SU-DHL-6 (cell line): ENCODE measurements around the gene UQCR11.

Experiments
- H2AFZ ChIP-seq: fragments of 200-600 bp; sonication (generic); 2 replicates; pipeline ENCODE4 v1.6.1; 2014; ENCODE audit warnings: low read depth, mild to moderate bottlenecking, moderate library complexity, mixed read lengths, antibody characterized with exemption, low read length; ENCODE audit not compliant: severe bottlenecking
- H3F3A ChIP-seq: fragments of 200-600 bp; shearing (Covaris generic); 2 replicates; pipeline ENCODE4 v1.6.0; 2016; ENCODE audit warnings: antibody characterized with exemption, mild to moderate bottlenecking; ENCODE audit not compliant: insufficient read depth
- H3K27ac ChIP-seq: fragments of 200-600 bp; sonication (generic); 2 replicates; pipeline ENCODE4 v1.5.1; 2016; ENCODE audit warnings: low read depth, mild to moderate bottlenecking, low read length, moderate library complexity, mixed read lengths
- H3K27me3 ChIP-seq: fragments of 200-600 bp; sonication (generic), shearing (Covaris generic); 2 replicates; pipeline ENCODE4 v1.6.0; 2014; ENCODE audit warnings: mild to moderate bottlenecking, low read length
- H3K36me3 ChIP-seq: fragments of 200-600 bp; sonication (generic); 2 replicates; pipeline ENCODE4 v1.6.1; 2014; ENCODE audit warnings: mild to moderate bottlenecking, low read length, mixed read lengths
- H3K4me2 ChIP-seq: fragments of 300-600, 200-600 bp; shearing (Covaris generic), sonication (generic); 2 replicates; pipeline ENCODE4 v1.6.0; 2014; ENCODE audit warnings: low read length, low read depth, mild to moderate bottlenecking; ENCODE audit not compliant: poor library complexity, severe bottlenecking
- H3K4me3 ChIP-seq: fragments of 200-600 bp; sonication (generic); 2 replicates; pipeline ENCODE4 v1.5.1; 2014; ENCODE audit warnings: antibody characterized with exemption, low read length, mild to moderate bottlenecking, mixed read lengths; ENCODE audit not compliant: insufficient read depth, poor library complexity, severe bottlenecking
- H3K79me2 ChIP-seq: fragments of 200-600 bp; sonication (generic); 2 replicates; pipeline ENCODE4 v1.6.1; 2014; ENCODE audit warnings: mild to moderate bottlenecking, low read length, moderate library complexity; ENCODE audit not compliant: insufficient read depth
- H3K9ac ChIP-seq: fragments of 200-600 bp; sonication (generic); 2 replicates; pipeline ENCODE4 v1.7.0; 2014; ENCODE audit warnings: mild to moderate bottlenecking, low read length
- H3K9me2 ChIP-seq: fragments of 200-600 bp; sonication (generic); replicated peaks from 2 replicates; pipeline ENCODE4 v1.6.1; 2014; ENCODE audit warnings: low read length; ENCODE audit not compliant: insufficient read depth
- H3K9me3 ChIP-seq: fragments of 200-600 bp; sonication (generic); 2 replicates; pipeline ENCODE4 v1.6.1; 2014; ENCODE audit warnings: low read length, mixed read lengths; ENCODE audit not compliant: insufficient read depth
- H4K20me1 ChIP-seq: fragments of 200-600 bp; sonication (generic); 2 replicates; pipeline ENCODE4 v1.6.1; 2014; ENCODE audit warnings: low read depth, mild to moderate bottlenecking, antibody characterized with exemption, low read length, moderate library complexity, mixed read lengths
- CTCF ChIP-seq: fragments of 200-600 bp; sonication (generic); IDR thresholded peaks from one replicate; pipeline ENCODE4 v1.5.1; 2017; ENCODE audit warnings: antibody characterized with exemption, mild to moderate bottlenecking, low read length, moderate library complexity; ENCODE audit not compliant: insufficient read depth, poor library complexity, severe bottlenecking
- EZH2phosphoT487 ChIP-seq: fragments of 200-600 bp; sonication (generic), shearing (Covaris generic); conservative IDR thresholded peaks from 2 replicates; pipeline ENCODE4 v1.6.1; 2018; ENCODE audit warnings: mild to moderate bottlenecking, antibody characterized with exemption, low read length, moderate library complexity, mixed read lengths

UQCR11 gene

GRCh38 chr19:1563251-1563650, 42.0 kb downstream of the UQCR11 start:
- H3K27me3 ChIP-seq: no peaks in the 10 kb centered on the region
- no peak overlapping the region for H3K27ac ChIP-seq
- H3K9me2 ChIP-seq: no peaks in the 10 kb centered on the region
- TF ChIP-seq EZH2phosphoT487: no peak
- TF ChIP-seq CTCF: no peak
- no peaks in the 10 kb centered on the region for H3F3A ChIP-seq
- no peaks in the 10 kb centered on the region for H3K36me3 ChIP-seq
- H3K9me3 ChIP-seq: no peaks in the 10 kb centered on the region
- no peaks in the 10 kb centered on the region for H4K20me1 ChIP-seq
- no peak overlapping the region for H3K9ac ChIP-seq
- H2AFZ ChIP-seq: no peak overlapping the region
- H3K79me2 ChIP-seq: no peaks in the 10 kb centered on the region
- H3K4me3 ChIP-seq: no peak overlapping the region
- H3K4me2 ChIP-seq: no peak overlapping the region

GRCh38 chr19:1561236-1561842, 43.9 kb downstream of the UQCR11 start:
- H2AFZ ChIP-seq: no peak overlapping the region
- H3K79me2 ChIP-seq: no peaks in the 10 kb centered on the region
- no peaks in the 10 kb centered on the region for H3K9me2 ChIP-seq
- no peaks in the 10 kb centered on the region for H3K36me3 ChIP-seq
- no peak overlapping the region for H3K9ac ChIP-seq
- H3K4me3 ChIP-seq: no peak overlapping the region
- no peak overlapping the region for H3K4me2 ChIP-seq
- TF ChIP-seq CTCF: no peak
- TF ChIP-seq EZH2phosphoT487: no peak
- H3F3A ChIP-seq: no peaks in the 10 kb centered on the region
- no peaks in the 10 kb centered on the region for H3K27me3 ChIP-seq
- H4K20me1 ChIP-seq: no peaks in the 10 kb centered on the region
- no peaks in the 10 kb centered on the region for H3K9me3 ChIP-seq
- no peak overlapping the region for H3K27ac ChIP-seq

- Histone ChIP-seq H3K36me3 (no peaks in the 10 kb centered on the region), H3K4me2 (no peak overlapping the region), H4K20me1 (no peaks in the 10 kb centered on the region), H3K27ac (no peak overlapping the region), H3F3A (no peaks in the 10 kb centered on the region), H3K79me2 (no peaks in the 10 kb centered on the region), H3K9me2 (no peaks in the 10 kb centered on the region), H3K27me3 (no peaks in the 10 kb centered on the region), H3K9me3 (no peaks in the 10 kb centered on the region), H2AFZ (no peak overlapping the region), H3K9ac (no peak overlapping the region), H3K4me3 (no peak overlapping the region)
- TF ChIP-seq EZH2phosphoT487 (no peak), CTCF (no peak)
These were observed 44.9 kb downstream of the UQCR11 start for GRCh38 chr19:1560286-1560882.
